Glomerular endothelial cell (primary cell): Measurements from ENCODE around the gene ZNF586. TPM values are rescaled to one million over a fixed set of nuclear protein-coding genes. Genes with fewer than 3 reads are reported as not detected.
"Not testable (repeated sequence)": the region's sequence is repeated elsewhere in the genome, so short reads cannot be mapped to it uniquely, and the experiment has no call there.

Experiments used
- DNase-seq: peaks from one replicate; pipeline ENCODE4 v3.0.0-alpha.2; 2011; ENCODE audit warnings: low read depth, low spot score; ENCODE audit errors: extremely low read depth
- total RNA-seq: library from RNA; depleted of rRNA; stranded (reverse); fragments of >200 nt; gene quantifications from 2 replicates; pipeline ENCODE4 v1.2.3, GENCODE V29; 2015

ZNF586 gene
- total RNA-seq, 1 donor from 2014 or later, result 13.3 TPM

DNA sequence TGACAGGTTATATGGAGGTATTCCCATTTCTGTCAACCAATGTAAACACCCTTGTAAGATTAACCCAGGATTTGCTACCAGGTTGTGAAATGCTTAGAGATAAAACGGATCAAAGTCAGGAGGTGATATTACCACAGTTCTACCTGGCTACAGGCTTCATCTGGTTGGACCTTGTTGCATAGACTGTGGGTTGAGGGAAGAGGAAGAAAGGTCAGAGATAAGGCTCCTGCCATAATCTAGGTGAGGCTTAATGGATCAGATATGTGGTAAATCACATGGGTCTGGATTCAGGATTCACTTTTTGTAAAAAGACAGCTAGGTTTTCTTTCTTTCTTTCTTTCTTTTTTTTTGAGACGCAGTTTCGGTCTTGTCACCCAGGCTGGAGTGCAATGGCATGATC, 52.0 kb downstream of the ZNF586 start:
- DNase-seq, result not testable (repeated sequence)

DNA sequence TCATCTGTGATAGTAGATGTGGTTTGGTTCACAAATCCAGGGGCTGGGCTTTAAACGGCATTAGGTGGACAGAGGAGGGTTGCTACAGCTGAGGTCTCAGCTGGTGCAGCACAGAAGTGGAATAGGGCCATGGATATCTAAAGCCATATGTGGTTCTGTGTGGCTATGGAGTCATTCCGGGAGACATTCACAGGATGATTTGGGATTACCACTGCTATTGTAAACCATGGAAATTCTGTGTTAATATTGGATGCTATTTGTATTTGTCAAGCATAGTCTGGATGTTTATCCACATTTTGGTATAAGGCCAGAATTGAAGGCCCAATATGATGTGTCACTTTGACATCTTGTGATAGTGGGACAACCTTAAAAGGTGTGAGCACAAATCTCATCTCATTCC, 53.7 kb downstream of the ZNF586 start:
- not testable (repeated sequence) for DNase-seq

GRCh38 chr19:57823608-57824007, 54.1 kb downstream of the ZNF586 start:
- DNase-seq, result not testable (repeated sequence)

DNA sequence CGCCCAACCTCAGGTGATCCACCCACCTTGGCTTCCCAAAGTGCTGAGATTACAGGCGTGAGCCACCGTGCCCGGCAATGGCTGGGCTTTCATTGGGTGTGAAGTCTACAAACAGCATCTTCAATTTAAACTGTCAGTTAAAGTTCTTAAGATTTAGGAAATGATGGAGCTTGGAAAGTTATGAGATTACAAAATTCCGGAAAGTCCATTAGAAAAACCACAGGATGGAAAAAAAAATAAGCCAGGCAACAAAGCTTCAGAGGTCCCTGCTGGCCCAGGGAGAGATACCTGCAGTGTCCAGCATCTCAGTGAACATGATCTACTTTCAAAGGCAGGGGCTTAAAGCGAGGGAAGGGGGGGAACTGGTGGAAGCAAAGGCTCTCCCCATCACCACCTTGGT, 56.0 kb downstream of the ZNF586 start:
- DNase-seq, result no peak

- DNase-seq, result no peak
These were observed 59.8 kb downstream of the ZNF586 start for GRCh38 chr19:57829316-57829715.

DNA sequence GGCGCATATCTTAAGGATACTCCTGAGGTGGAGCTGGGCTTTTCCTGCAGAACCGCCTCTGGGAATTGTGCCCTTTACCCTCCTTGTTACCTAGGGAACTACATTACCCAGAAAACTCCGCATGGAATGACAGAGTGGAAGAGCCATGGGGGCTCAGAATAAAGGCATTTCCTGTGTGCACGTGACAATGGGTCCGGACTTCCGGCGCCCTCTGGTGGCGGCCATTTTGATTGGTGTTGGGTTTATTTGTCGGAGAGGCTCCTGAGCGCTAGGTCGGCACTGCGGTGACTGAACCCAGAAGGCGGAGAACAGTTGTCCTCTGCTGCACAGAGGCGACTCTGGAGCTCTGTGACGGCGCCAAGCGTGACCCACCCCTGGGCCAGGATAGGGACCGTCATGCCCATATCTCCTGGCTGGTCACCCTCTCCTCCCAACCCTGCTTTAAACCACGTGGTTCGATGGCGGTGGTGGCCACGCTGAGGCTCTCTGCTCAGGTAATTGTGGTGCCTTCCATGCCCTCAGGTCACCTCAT, 60.7 kb downstream of the ZNF586 start, which contains the start of gene ZNF587B:
ZNF587B (plus strand) TSS at position 229 of the 532 bp plus-strand sequence; CDS start at position 459, 230 bp downstream.
- peak; percentile 68 for DNase-seq

Other genes starting within 250 kb of the ZNF586 start
- gene ZNF549, start 242.3 kb upstream of the ZNF586 start, total RNA-seq, result 3.2 and 4.5 TPM in 2 replicates
- 5.1 and 8.6 TPM in 2 replicates for gene ZNF550, start 209.8 kb upstream of the ZNF586 start, total RNA-seq
- gene ZNF416, start 190.8 kb upstream of the ZNF586 start, total RNA-seq, result 4.4 and 5.0 TPM in 2 replicates
- gene ZIK1, start 185.5 kb upstream of the ZNF586 start, total RNA-seq, result 3.9 and 6.7 TPM in 2 replicates
- gene ZNF530, start 169.8 kb upstream of the ZNF586 start, total RNA-seq, result 1.9 and 6.4 TPM in 2 replicates
- gene ZNF134, start 155.4 kb upstream of the ZNF586 start, total RNA-seq, result 12.6 and 18.8 TPM in 2 replicates
- gene ZNF211, start 136.5 kb upstream of the ZNF586 start, total RNA-seq, result 8.1 and 12.7 TPM in 2 replicates
- not detected in 2 replicates for gene ZSCAN4, start 100.7 kb upstream of the ZNF586 start, total RNA-seq
- gene ZNF551, start 87.7 kb upstream of the ZNF586 start, total RNA-seq, result 3.8 and 8.8 TPM in 2 replicates
- gene ZNF154, start 60.5 kb upstream of the ZNF586 start, total RNA-seq, result 1.1 and 4.2 TPM in 2 replicates
- gene ZNF671, start 42.1 kb upstream of the ZNF586 start, total RNA-seq, result 4.4 and 5.4 TPM in 2 replicates
- 8.3 and 13.6 TPM in 2 replicates for gene ZNF776, start 22.9 kb upstream of the ZNF586 start, total RNA-seq
- gene ZNF552, start 45.2 kb downstream of the ZNF586 start, total RNA-seq, result 2.7 and 4.3 TPM in 2 replicates
- gene ZNF587B, start 60.6 kb downstream of the ZNF586 start, total RNA-seq, result 7.1 and 17.7 TPM in 2 replicates
- 20.6 and 30.7 TPM in 2 replicates for gene ZNF587, start 80.2 kb downstream of the ZNF586 start, total RNA-seq
- 3.9 and 11.7 TPM in 2 replicates for gene ZNF814, start 119.4 kb downstream of the ZNF586 start, total RNA-seq
- 7.2 and 8.6 TPM in 2 replicates for gene ZNF417, start 146.9 kb downstream of the ZNF586 start, total RNA-seq
- 4.3 and 6.3 TPM in 2 replicates for gene ZNF418, start 165.7 kb downstream of the ZNF586 start, total RNA-seq
- gene ZNF256, start 178.0 kb downstream of the ZNF586 start, total RNA-seq, result 3.3 and 5.0 TPM in 2 replicates
- gene C19orf18, start 204.9 kb downstream of the ZNF586 start, total RNA-seq, result not detected in 2 replicates
- gene ZNF606, start 233.1 kb downstream of the ZNF586 start, total RNA-seq, result 10.1 and 26.8 TPM in 2 replicates